GM18498 (cell line): ENCODE results near the gene PRTN3.
A peak's percentile ranks its signal among the peaks of the same experiment; 100 is the strongest.
"Not testable (repeated sequence)": the region's sequence is repeated elsewhere in the genome, so short reads cannot be mapped to it uniquely, and the experiment has no call there.

Experiments used
- ATAC-seq: cut with Tn5 transposase; IDR thresholded peaks from one replicate; pipeline ENCODE4 v1.9.1; 2021; ENCODE audit warnings: mild to moderate bottlenecking, moderate library complexity; ENCODE audit not compliant: unreplicated experiment

The PRTN3 gene

GRCh38 chr19:878751-879561, 38.2 kb downstream of the PRTN3 start:
- ATAC-seq = not testable (repeated sequence)

- ATAC-seq = no peak
These were observed 39.1 kb downstream of the PRTN3 start for GRCh38 chr19:879711-880438.

GRCh38 chr19:881385-882071, 40.7 kb downstream of the PRTN3 start:
- no peak for ATAC-seq

GRCh38 chr19:882871-883497, 42.2 kb downstream of the PRTN3 start:
- ATAC-seq = no peak

- ATAC-seq = no peak
These were observed 42.9 kb downstream of the PRTN3 start for GRCh38 chr19:883661-884211.

- ATAC-seq = no peak
These were observed 43.8 kb downstream of the PRTN3 start for GRCh38 chr19:884420-885211.

GRCh38 chr19:885536-886224, 44.9 kb downstream of the PRTN3 start:
- ATAC-seq = no peak

GRCh38 chr19:887072-887471, 46.3 kb downstream of the PRTN3 start:
- no peak for ATAC-seq

GRCh38 chr19:887599-887998, 46.8 kb downstream of the PRTN3 start:
- ATAC-seq = no peak

- ATAC-seq = no peak
These were observed 48.0 kb downstream of the PRTN3 start for GRCh38 chr19:888581-889385.

- ATAC-seq = no peak
These were observed 49.0 kb downstream of the PRTN3 start for GRCh38 chr19:889662-890295.

GRCh38 chr19:890831-891230, 50.0 kb downstream of the PRTN3 start:
- no peak for ATAC-seq

GRCh38 chr19:891421-892200, 50.8 kb downstream of the PRTN3 start:
- ATAC-seq = not testable (repeated sequence)

- no peak for ATAC-seq
These were observed 51.6 kb downstream of the PRTN3 start for GRCh38 chr19:892243-892893.

- ATAC-seq = peak; percentile 87
These were observed 52.3 kb downstream of the PRTN3 start, which contains the start of the genes MED16 and RNU6-9 for GRCh38 chr19:892894-893689. MED16 (minus strand) TSS chr19:893187; CDS start chr19:891131, 2,056 bp downstream. RNU6-9 (plus strand) TSS chr19:893484.

- ATAC-seq = no peak
These were observed 55.6 kb downstream of the PRTN3 start for GRCh38 chr19:896434-896833.
